ENCODE data around the gene MND1.

Gene MND1

GRCh38 chr4:153346563-153346962 lies 2.1 kb downstream of the MND1 start:
- no peak for DNase-seq (ENCODE audit: low spot score)

GRCh38 chr4:153347117-153347516 lies 2.6 kb downstream of the MND1 start:
- no peak for DNase-seq (ENCODE audit: low spot score)

GRCh38 chr4:153348006-153348405 lies 3.5 kb downstream of the MND1 start:
- DNase-seq (ENCODE audit: low spot score): no peak

GRCh38 chr4:153349206-153349805 lies 4.8 kb downstream of the MND1 start:
- no peak for DNase-seq (ENCODE audit: low spot score)

- DNase-seq (ENCODE audit: low spot score): no peak
Observed at GRCh38 chr4:153362184-153362583, 17.7 kb downstream of the MND1 start.

- DNase-seq (ENCODE audit: low spot score): no peak
Observed at GRCh38 chr4:153364061-153364460, 19.6 kb downstream of the MND1 start.

- DNase-seq (ENCODE audit: low spot score): no peak
Observed at GRCh38 chr4:153365003-153365402, 20.5 kb downstream of the MND1 start.

- no peak for DNase-seq (ENCODE audit: low spot score)
Observed at GRCh38 chr4:153366486-153366885, 22.0 kb downstream of the MND1 start.

GRCh38 chr4:153367092-153367491 lies 22.6 kb downstream of the MND1 start:
- no peak for DNase-seq (ENCODE audit: low spot score)

GRCh38 chr4:153369021-153369420 lies 24.5 kb downstream of the MND1 start:
- DNase-seq (ENCODE audit: low spot score): no peak

GRCh38 chr4:153371701-153372234 lies 27.3 kb downstream of the MND1 start:
- DNase-seq (ENCODE audit: low spot score): no peak

- DNase-seq (ENCODE audit: low spot score): no peak
Observed at GRCh38 chr4:153372967-153373562, 28.6 kb downstream of the MND1 start.

- no peak for DNase-seq (ENCODE audit: low spot score)
Observed at GRCh38 chr4:153374442-153374841, 30.0 kb downstream of the MND1 start.

GRCh38 chr4:153375303-153375702 lies 30.8 kb downstream of the MND1 start:
- DNase-seq (ENCODE audit: low spot score): no peak

GRCh38 chr4:153383131-153383530 lies 38.6 kb downstream of the MND1 start:
- no peak for DNase-seq (ENCODE audit: low spot score)

- DNase-seq (ENCODE audit: low spot score): no peak
Observed at GRCh38 chr4:153384160-153384559, 39.7 kb downstream of the MND1 start.

- DNase-seq (ENCODE audit: low spot score): no peak
Observed at GRCh38 chr4:153385784-153386183, 41.3 kb downstream of the MND1 start.

GRCh38 chr4:153387981-153388380 lies 43.5 kb downstream of the MND1 start:
- no peak for DNase-seq (ENCODE audit: low spot score)

GRCh38 chr4:153393397-153393796 lies 48.9 kb downstream of the MND1 start:
- no peak for DNase-seq (ENCODE audit: low spot score)

GRCh38 chr4:153394945-153395344 lies 50.5 kb downstream of the MND1 start:
- no peak for DNase-seq (ENCODE audit: low spot score)

- no peak for DNase-seq (ENCODE audit: low spot score)
Observed at GRCh38 chr4:153398713-153399112, 54.2 kb downstream of the MND1 start.

- DNase-seq (ENCODE audit: low spot score): no peak
Observed at GRCh38 chr4:153399358-153399757, 54.9 kb downstream of the MND1 start.

- DNase-seq (ENCODE audit: low spot score): no peak
Observed at GRCh38 chr4:153401501-153401900, 57.0 kb downstream of the MND1 start.

- no peak for DNase-seq (ENCODE audit: low spot score)
Observed at GRCh38 chr4:153402366-153402765, 57.9 kb downstream of the MND1 start.
